Lung (tissue), 12 donors: Measurements from ENCODE around the gene TMEM119. TPM values are rescaled to one million over a fixed set of nuclear protein-coding genes. Genes with fewer than 3 reads are reported as not detected.

Experiments
- ATAC-seq: fragments of 200-7000 bp; cut with Tn5 transposase; one replicate; pipeline ENCODE4 v1.9.1; 2020; ENCODE audit warnings: moderate number of reproducible peaks; ENCODE audit not compliant: insufficient read depth, low FRiP score
- DNase-seq, 3 donors: peaks; one replicate each; pipeline ENCODE4 v3.0.0-alpha.2; 2013 to 2017
- H3K27ac ChIP-seq, 2 donors: one replicate each; pipeline ENCODE4 v1.5.1; 2013; ENCODE audit warnings: mild to moderate bottlenecking in 2 of 2, moderate library complexity in 2 of 2, control low read depth in 1 of 2, inconsistent platforms in 1 of 2, low read depth in 1 of 2, low read length in 1 of 2
- H3K27me3 ChIP-seq, 3 donors: one replicate each; pipeline ENCODE4 v1.5.1; 2013; ENCODE audit warnings: low read length in 2 of 3; ENCODE audit not compliant: control insufficient read depth in 3 of 3, insufficient read depth in 3 of 3
- H3K36me3 ChIP-seq, 4 donors: one replicate each; pipeline ENCODE4 v1.5.1; 2013; ENCODE audit warnings: low read length in 4 of 4, mild to moderate bottlenecking in 1 of 4, moderate library complexity in 1 of 4; ENCODE audit not compliant: control insufficient read depth in 4 of 4, insufficient read depth in 4 of 4
- H3K4me1 ChIP-seq, 5 donors: one replicate each; pipeline ENCODE4 v1.5.1; 2013; ENCODE audit warnings: low read length in 5 of 5, mild to moderate bottlenecking in 2 of 5, moderate library complexity in 1 of 5; ENCODE audit not compliant: control insufficient read depth in 5 of 5, insufficient read depth in 5 of 5
- H3K4me3 ChIP-seq: one replicate; pipeline ENCODE4 v1.5.1; 2013; ENCODE audit warnings: mild to moderate bottlenecking, control low read depth, moderate library complexity
- H3K9ac ChIP-seq, 2 donors: one replicate each; pipeline ENCODE4 v1.5.1; 2013; ENCODE audit warnings: low read length in 2 of 2, control low read depth in 1 of 2; ENCODE audit not compliant: insufficient read depth in 1 of 2
- H3K9me3 ChIP-seq, 4 donors: one replicate each; pipeline ENCODE4 v1.5.1; 2013; ENCODE audit warnings: low read length in 3 of 4, mild to moderate bottlenecking in 1 of 4, moderate library complexity in 1 of 4; ENCODE audit not compliant: control insufficient read depth in 4 of 4, insufficient read depth in 3 of 4
- WGBS, 2 donors: extraction: QIAGEN DNeasy Blood & Tissue Kit; methylation state at CpG; one replicate each; pipeline ENCODE4 v1.1.7; 2013; 5-methylcytosine and 5-hydroxymethylcytosine counted together
- polyA plus RNA-seq, 2 donors: library from polyadenylated mRNA; stranded (reverse); fragments of 200-250 nt; gene quantifications; one replicate each; pipeline ENCODE4 v1.2.1, GENCODE V29; 2013
- total RNA-seq, 2 donors: library from RNA; depleted of rRNA in 1 of 2; stranded (reverse); fragments of >200 nt in 1 of 2; gene quantifications; one replicate each; pipeline ENCODE4 v1.2.1, GENCODE V29; 2014 to 2021
- TF ChIP-seq, protein P1 (sequence below): IDR thresholded peaks from 2 replicates; pipeline ENCODE4 v1.5.1; 2012; ENCODE audit warnings: mild to moderate bottlenecking; ENCODE audit errors: control extremely low read depth, extremely low read depth
- donor health status: control.
- donor health status: control.
- donor health status: Bipolar disorder and iron deficiency.
- donor health status: healthy.
- donor health status: DM: yes; HTN: yes; CAD: no.

The TMEM119 gene
- total and polyA plus RNA-seq, 4 donors: 14.4 to 31.9 (median 22.9) TPM

DNA sequence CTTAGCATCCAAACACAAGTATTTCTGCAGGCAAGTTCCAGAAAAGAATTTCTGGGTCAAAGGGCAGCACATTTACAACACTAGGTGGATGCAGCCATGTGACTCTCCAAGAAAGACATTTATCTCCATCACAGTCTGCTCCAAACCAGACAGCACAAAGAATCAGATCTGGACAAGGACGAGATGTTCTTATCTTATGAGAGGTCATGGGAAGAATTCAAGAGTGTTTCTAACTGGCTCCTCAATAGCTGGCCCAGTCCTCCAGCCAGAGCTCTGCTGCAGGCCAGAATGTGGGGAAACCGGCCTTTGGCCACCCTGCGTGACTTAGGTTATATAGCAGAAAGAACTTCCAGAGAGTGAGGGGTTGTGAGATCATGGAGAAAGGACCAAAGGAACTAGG is 17.4 kb downstream of the TMEM119 start:
- H3K4me1 ChIP-seq: peaks cover 0 to 13% (median 7%) of the 10 kb centered on the region in 5 donors
- no peak overlapping the region for H3K9ac ChIP-seq
- H3K27me3 ChIP-seq: no peaks in the 10 kb centered on the region
- no peak for ATAC-seq
- no peaks in the 10 kb centered on the region for H3K36me3 ChIP-seq
- no peak overlapping the region for H3K4me3 ChIP-seq
- H3K27ac ChIP-seq: no peak overlapping the region
- TF ChIP-seq, protein P1, sequence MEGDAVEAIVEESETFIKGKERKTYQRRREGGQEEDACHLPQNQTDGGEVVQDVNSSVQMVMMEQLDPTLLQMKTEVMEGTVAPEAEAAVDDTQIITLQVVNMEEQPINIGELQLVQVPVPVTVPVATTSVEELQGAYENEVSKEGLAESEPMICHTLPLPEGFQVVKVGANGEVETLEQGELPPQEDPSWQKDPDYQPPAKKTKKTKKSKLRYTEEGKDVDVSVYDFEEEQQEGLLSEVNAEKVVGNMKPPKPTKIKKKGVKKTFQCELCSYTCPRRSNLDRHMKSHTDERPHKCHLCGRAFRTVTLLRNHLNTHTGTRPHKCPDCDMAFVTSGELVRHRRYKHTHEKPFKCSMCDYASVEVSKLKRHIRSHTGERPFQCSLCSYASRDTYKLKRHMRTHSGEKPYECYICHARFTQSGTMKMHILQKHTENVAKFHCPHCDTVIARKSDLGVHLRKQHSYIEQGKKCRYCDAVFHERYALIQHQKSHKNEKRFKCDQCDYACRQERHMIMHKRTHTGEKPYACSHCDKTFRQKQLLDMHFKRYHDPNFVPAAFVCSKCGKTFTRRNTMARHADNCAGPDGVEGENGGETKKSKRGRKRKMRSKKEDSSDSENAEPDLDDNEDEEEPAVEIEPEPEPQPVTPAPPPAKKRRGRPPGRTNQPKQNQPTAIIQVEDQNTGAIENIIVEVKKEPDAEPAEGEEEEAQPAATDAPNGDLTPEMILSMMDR: no peak
- WGBS, 2 donors: 62 to 73% methylated on average over 3 of the region's 3 CpGs
- H3K9me3 ChIP-seq: no peaks in the 10 kb centered on the region
- DNase-seq: no peak

DNA sequence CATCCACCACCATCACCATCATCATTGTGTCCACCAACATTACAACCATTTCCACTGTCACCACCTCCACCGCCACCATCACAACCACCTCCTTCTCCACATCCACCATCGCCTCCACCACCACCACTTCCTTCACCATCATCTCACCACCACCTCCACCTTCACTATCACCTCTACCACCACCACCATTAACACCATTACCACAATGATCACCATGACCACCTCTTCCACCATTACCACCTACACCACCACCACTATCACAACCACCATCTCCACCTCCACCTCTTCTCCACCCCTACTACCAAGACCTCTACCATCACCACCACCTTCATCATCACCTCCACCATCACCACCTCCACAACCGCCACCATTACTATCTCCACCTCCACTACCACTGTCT is 19.1 kb downstream of the TMEM119 start:
- DNase-seq (no peak), ATAC-seq (no peak)
- H3K4me1 ChIP-seq: peaks cover 0 to 13% (median 7%) of the 10 kb centered on the region in 5 donors
- no peaks in the 10 kb centered on the region for H3K36me3 ChIP-seq
- no peaks in the 10 kb centered on the region for H3K27me3 ChIP-seq
- H3K4me3 ChIP-seq: no peak overlapping the region
- H3K27ac ChIP-seq: no peak overlapping the region
- H3K9me3 ChIP-seq: no peaks in the 10 kb centered on the region
- TF ChIP-seq, protein P1: no peak
- no peak overlapping the region for H3K9ac ChIP-seq
- 95 to 100% methylated on average over 3 of the region's 3 CpGs for WGBS, 2 donors

DNA sequence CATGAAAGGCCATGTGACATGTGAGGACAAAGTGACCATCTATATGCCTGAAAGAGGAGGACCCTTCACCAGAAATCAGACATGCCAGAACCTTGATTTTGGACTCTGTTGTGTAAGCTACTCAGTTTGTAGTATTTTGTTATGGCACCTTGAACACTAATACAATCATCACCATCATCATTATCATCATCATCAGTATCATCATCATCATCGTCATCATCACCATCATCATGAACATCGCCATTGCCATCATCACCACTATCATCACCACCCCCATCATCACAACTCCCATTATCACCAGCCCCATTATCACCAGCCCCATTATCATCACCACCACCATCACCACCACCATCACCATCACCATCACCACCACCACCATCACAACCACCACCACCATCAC is 19.6 kb downstream of the TMEM119 start:
- Histone ChIP-seq H3K27me3 (no peaks in the 10 kb centered on the region), H3K4me1 (peaks cover 0 to 13% (median 7%) of the 10 kb centered on the region in 5 donors), H3K9me3 (no peaks in the 10 kb centered on the region), H3K36me3 (no peaks in the 10 kb centered on the region), H3K9ac (no peak overlapping the region), H3K4me3 (no peak overlapping the region), H3K27ac (no peak overlapping the region)
- 56 to 97% methylated on average over 2 of the region's 2 CpGs for WGBS, 2 donors
- TF ChIP-seq, protein P1: no peak
- DNase-seq (no peak), ATAC-seq (no peak)

DNA sequence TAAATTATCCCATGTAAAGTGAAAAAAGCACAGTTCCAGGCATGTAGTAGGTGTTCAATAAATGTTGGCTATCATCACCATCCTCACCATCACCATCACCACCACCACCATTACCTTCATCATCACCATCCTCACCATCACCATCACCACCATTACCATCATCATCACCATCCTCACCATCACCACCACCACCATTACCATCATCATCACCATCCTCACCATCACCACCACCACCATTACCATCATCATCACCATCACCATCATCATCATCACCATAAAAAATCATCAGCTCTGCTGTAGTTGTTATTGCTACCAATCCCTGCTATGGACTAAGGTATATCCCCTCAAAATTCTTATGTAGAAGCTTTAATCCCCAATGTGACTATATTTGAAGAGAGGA is 20.4 kb downstream of the TMEM119 start:
- Histone ChIP-seq H3K4me3 (no peak overlapping the region), H3K9ac (no peak overlapping the region), H3K9me3 (no peaks in the 10 kb centered on the region), H3K4me1 (peaks cover 0 to 13% (median 7%) of the 10 kb centered on the region in 5 donors), H3K27ac (no peak overlapping the region), H3K27me3 (no peaks in the 10 kb centered on the region), H3K36me3 (no peaks in the 10 kb centered on the region)
- no peak for DNase-seq
- no peak for ATAC-seq
- TF ChIP-seq, protein P1: no peak
